Measurements from ENCODE around the gene MRPS27.

GRCh38 chr5:72204946-72205345, 115.1 kb downstream of the MRPS27 start:
- TF ChIP-seq POLR2A (IDR thresholded peaks at IDR 0.05): no peak
- TF ChIP-seq CTCF (IDR thresholded peaks at IDR 0.05): no peak
- TF ChIP-seq EP300 (IDR thresholded peaks at IDR 0.05): no peak
